ENCODE measurements around the gene UBE3D. TPM values are rescaled to one million over a fixed set of nuclear protein-coding genes. Genes with fewer than 3 reads are reported as not detected.
A peak's percentile ranks its signal among the peaks of the same experiment; 100 is the strongest.

Gene UBE3D
- total RNA-seq, 1 donor from 2014 or later: 7.4 TPM

DNA sequence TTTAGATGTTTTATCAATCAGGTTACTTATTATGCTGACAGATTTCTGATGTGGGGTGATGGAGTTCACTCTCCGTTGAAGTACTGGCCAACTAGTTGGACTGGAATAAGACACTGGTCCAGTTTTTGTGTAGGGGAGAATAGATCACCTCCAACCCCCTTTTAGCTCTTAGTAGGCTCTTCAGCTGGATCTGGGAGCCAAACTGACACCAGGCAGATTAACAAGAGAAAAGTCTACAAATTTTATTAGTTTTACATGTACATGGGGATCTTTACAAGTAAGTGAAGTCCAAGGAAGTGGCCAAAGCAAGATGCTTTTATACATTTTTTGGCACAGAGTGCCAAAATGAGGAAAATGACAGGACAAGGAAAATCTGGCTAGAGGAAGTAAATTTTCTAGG lies 107.1 kb downstream of the UBE3D start:
- Histone ChIP-seq H3K4me3 (ENCODE audit: insufficient read depth, low read depth, low read length) (no peak overlapping the region), H3K4me1 (ENCODE audit: insufficient read depth, low read length) (peaks cover 51% of the 10 kb centered on the region), H3K9ac (ENCODE audit: low read length) (no peak overlapping the region), H3K79me2 (ENCODE audit: insufficient read depth, low read length) (no peaks in the 10 kb centered on the region), H3K4me2 (ENCODE audit: low read length) (no peak overlapping the region), H3K27ac (ENCODE audit: low read depth, low read length) (no peak overlapping the region), H3K36me3 (ENCODE audit: insufficient read depth, low read length) (no peaks in the 10 kb centered on the region), H2AFZ (ENCODE audit: low read depth, low read length) (no peak overlapping the region), H4K20me1 (ENCODE audit: insufficient read depth, low read length) (no peaks in the 10 kb centered on the region), H3K27me3 (ENCODE audit: insufficient read depth, low read length) (no peaks in the 10 kb centered on the region), H3K9me3 (ENCODE audit: insufficient read depth, low read depth, low read length) (no peaks in the 10 kb centered on the region)
- FAIRE-seq (no peak), DNase-seq (ENCODE audit: low read depth) (no peak)
- no peak overlapping the region for H3K27ac Mint-ChIP-seq (ENCODE audit: unreplicated experiment)
- no peak overlapping the region for H3K4me3 Mint-ChIP-seq (ENCODE audit: unreplicated experiment)
- TF ChIP-seq CTCF (IDR thresholded peaks at IDR 0.05; ENCODE audit: insufficient read depth, low read depth, low read length) (no peak), EZH2 (IDR thresholded peaks at IDR 0.05; ENCODE audit: insufficient read depth, low read length) (no peak)
- no peaks in the 10 kb centered on the region for H3K36me3 Mint-ChIP-seq (ENCODE audit: low read depth, unreplicated experiment)
- no peaks in the 10 kb centered on the region for H3K27me3 Mint-ChIP-seq (ENCODE audit: low read depth, unreplicated experiment)
- H3K4me1 Mint-ChIP-seq (ENCODE audit: low read depth, unreplicated experiment): peaks cover 39% of the 10 kb centered on the region
- no peaks in the 10 kb centered on the region for H3K9me3 Mint-ChIP-seq (ENCODE audit: unreplicated experiment)

DNA sequence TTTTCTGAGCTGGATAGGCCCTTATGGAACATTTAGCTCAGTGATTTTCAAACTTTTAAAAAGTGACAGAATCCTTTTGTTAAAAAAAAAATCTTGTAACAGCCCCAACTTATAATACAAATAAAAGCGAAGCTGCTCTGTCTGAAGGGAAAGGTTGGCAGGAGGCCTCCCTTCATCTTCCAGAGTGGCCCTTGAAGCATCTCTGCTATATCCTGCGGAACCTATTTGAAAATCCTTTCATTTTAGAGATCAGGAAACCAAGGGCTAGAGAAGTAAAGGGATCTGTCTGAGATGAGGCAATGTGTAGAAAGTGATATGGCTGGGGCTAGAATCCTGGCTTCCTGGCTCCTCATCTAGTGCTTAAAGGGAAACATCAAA lies 107.8 kb downstream of the UBE3D start:
- H4K20me1 ChIP-seq (ENCODE audit: insufficient read depth, low read length): no peaks in the 10 kb centered on the region
- no peak overlapping the region for H3K27ac Mint-ChIP-seq (ENCODE audit: unreplicated experiment)
- H2AFZ ChIP-seq (ENCODE audit: low read depth, low read length): no peak overlapping the region
- H3K9me3 Mint-ChIP-seq (ENCODE audit: unreplicated experiment): no peaks in the 10 kb centered on the region
- H3K4me2 ChIP-seq (ENCODE audit: low read length): no peak overlapping the region
- H3K27me3 Mint-ChIP-seq (ENCODE audit: low read depth, unreplicated experiment): no peaks in the 10 kb centered on the region
- H3K36me3 Mint-ChIP-seq (ENCODE audit: low read depth, unreplicated experiment): no peaks in the 10 kb centered on the region
- FAIRE-seq: no peak
- no peak overlapping the region for H3K27ac ChIP-seq (ENCODE audit: low read depth, low read length)
- H3K4me3 Mint-ChIP-seq (ENCODE audit: unreplicated experiment): no peak overlapping the region
- no peak overlapping the region for H3K9ac ChIP-seq (ENCODE audit: low read length)
- H3K27me3 ChIP-seq (ENCODE audit: insufficient read depth, low read length): no peaks in the 10 kb centered on the region
- TF ChIP-seq EZH2 (IDR thresholded peaks at IDR 0.05; ENCODE audit: insufficient read depth, low read length) (no peak), CTCF (IDR thresholded peaks at IDR 0.05; ENCODE audit: insufficient read depth, low read depth, low read length) (no peak)
- H3K79me2 ChIP-seq (ENCODE audit: insufficient read depth, low read length): no peaks in the 10 kb centered on the region
- H3K4me1 Mint-ChIP-seq (ENCODE audit: low read depth, unreplicated experiment): peaks cover 39% of the 10 kb centered on the region
- DNase-seq (ENCODE audit: low read depth): no peak
- H3K9me3 ChIP-seq (ENCODE audit: insufficient read depth, low read depth, low read length): no peaks in the 10 kb centered on the region
- H3K4me1 ChIP-seq (ENCODE audit: insufficient read depth, low read length): peaks cover 51% of the 10 kb centered on the region
- H3K4me3 ChIP-seq (ENCODE audit: insufficient read depth, low read depth, low read length): no peak overlapping the region
- no peaks in the 10 kb centered on the region for H3K36me3 ChIP-seq (ENCODE audit: insufficient read depth, low read length)

- H3K9me3 Mint-ChIP-seq (ENCODE audit: unreplicated experiment): no peaks in the 10 kb centered on the region
- no peaks in the 10 kb centered on the region for H3K36me3 ChIP-seq (ENCODE audit: insufficient read depth, low read length)
- H3K27ac Mint-ChIP-seq (ENCODE audit: unreplicated experiment): peak overlapping the region; percentile 19
- FAIRE-seq: no peak
- peaks cover 51% of the 10 kb centered on the region for H3K4me1 ChIP-seq (ENCODE audit: insufficient read depth, low read length)
- H3K27ac ChIP-seq (ENCODE audit: low read depth, low read length): no peak overlapping the region
- peak overlapping the region; percentile 2 for H3K9ac ChIP-seq (ENCODE audit: low read length)
- DNase-seq (ENCODE audit: low read depth): peak; percentile 22
- no peaks in the 10 kb centered on the region for H3K27me3 Mint-ChIP-seq (ENCODE audit: low read depth, unreplicated experiment)
- H3K4me3 ChIP-seq (ENCODE audit: insufficient read depth, low read depth, low read length): no peak overlapping the region
- H3K4me1 Mint-ChIP-seq (ENCODE audit: low read depth, unreplicated experiment): peaks cover 39% of the 10 kb centered on the region
- H2AFZ ChIP-seq (ENCODE audit: low read depth, low read length): no peak overlapping the region
- no peak overlapping the region for H3K4me3 Mint-ChIP-seq (ENCODE audit: unreplicated experiment)
- no peaks in the 10 kb centered on the region for H4K20me1 ChIP-seq (ENCODE audit: insufficient read depth, low read length)
- no peaks in the 10 kb centered on the region for H3K9me3 ChIP-seq (ENCODE audit: insufficient read depth, low read depth, low read length)
- H3K79me2 ChIP-seq (ENCODE audit: insufficient read depth, low read length): no peaks in the 10 kb centered on the region
- no peaks in the 10 kb centered on the region for H3K36me3 Mint-ChIP-seq (ENCODE audit: low read depth, unreplicated experiment)
- TF ChIP-seq EZH2 (IDR thresholded peaks at IDR 0.05; ENCODE audit: insufficient read depth, low read length) (no peak), CTCF (IDR thresholded peaks at IDR 0.05; ENCODE audit: insufficient read depth, low read depth, low read length) (no peak)
- H3K4me2 ChIP-seq (ENCODE audit: low read length): peak overlapping the region; percentile 71
- no peaks in the 10 kb centered on the region for H3K27me3 ChIP-seq (ENCODE audit: insufficient read depth, low read length)
These were observed 108.3 kb downstream of the UBE3D start for GRCh38 chr6:82957171-82957867.
